ENCODE results near the gene LY9.
A peak's percentile ranks its signal among the peaks of the same experiment; 100 is the strongest.

LY9 gene

GRCh38 chr1:160853014-160853413, 57.0 kb downstream of the LY9 start:
- no peak overlapping the region for H3K27ac ChIP-seq
- H3K9ac ChIP-seq = no peak overlapping the region
- H3K36me3 ChIP-seq (ENCODE audit: insufficient read depth) = no peaks in the 10 kb centered on the region
- no peak for TF ChIP-seq CTCF (conservative IDR thresholded peaks at IDR 0.05; ENCODE audit: low read depth, low read length)
- H3K79me2 ChIP-seq (ENCODE audit: insufficient read depth, low read depth) = no peaks in the 10 kb centered on the region
- H3K4me1 ChIP-seq (ENCODE audit: low read depth, poor library complexity, severe bottlenecking) = no peaks in the 10 kb centered on the region
- H3K4me2 ChIP-seq = no peak overlapping the region
- H4K20me1 ChIP-seq (ENCODE audit: insufficient read depth) = no peaks in the 10 kb centered on the region
- no peak overlapping the region for H2AFZ ChIP-seq (ENCODE audit: low read depth)
- H3K27me3 ChIP-seq (ENCODE audit: insufficient read depth, low read depth) = no peaks in the 10 kb centered on the region
- H3K4me3 ChIP-seq (IDR thresholded peaks at IDR 0.05; ENCODE audit: insufficient read depth, low read depth, low read length) = no peak overlapping the region

DNA sequence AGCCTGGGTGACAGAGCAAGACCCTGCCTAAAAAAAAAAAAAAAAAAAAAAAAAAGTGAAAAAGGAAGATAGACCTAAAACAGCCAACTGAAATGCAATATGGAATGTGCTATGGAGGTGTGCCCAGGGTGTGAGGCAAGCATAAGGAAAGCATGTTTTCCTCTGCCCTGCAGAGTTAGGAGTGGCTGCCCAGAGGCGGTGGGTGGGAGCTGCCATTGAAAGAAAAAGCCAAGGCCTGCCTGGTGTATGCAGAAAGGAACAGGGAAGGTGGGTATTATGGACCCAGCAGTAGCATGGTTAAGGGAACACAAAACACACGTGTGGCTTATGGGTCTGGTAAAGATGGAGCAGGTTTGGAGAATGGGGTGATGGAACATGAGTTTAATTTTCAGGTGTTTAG, 57.8 kb downstream of the LY9 start:
- H2AFZ ChIP-seq (ENCODE audit: low read depth) = no peak overlapping the region
- H3K4me3 ChIP-seq (IDR thresholded peaks at IDR 0.05; ENCODE audit: insufficient read depth, low read depth, low read length) = no peak overlapping the region
- no peak overlapping the region for H3K27ac ChIP-seq
- H3K4me2 ChIP-seq = no peak overlapping the region
- H3K4me1 ChIP-seq (ENCODE audit: low read depth, poor library complexity, severe bottlenecking) = no peaks in the 10 kb centered on the region
- no peaks in the 10 kb centered on the region for H4K20me1 ChIP-seq (ENCODE audit: insufficient read depth)
- H3K79me2 ChIP-seq (ENCODE audit: insufficient read depth, low read depth) = no peaks in the 10 kb centered on the region
- no peak for TF ChIP-seq CTCF (conservative IDR thresholded peaks at IDR 0.05; ENCODE audit: low read depth, low read length)
- no peak overlapping the region for H3K9ac ChIP-seq
- H3K36me3 ChIP-seq (ENCODE audit: insufficient read depth) = no peaks in the 10 kb centered on the region
- no peaks in the 10 kb centered on the region for H3K27me3 ChIP-seq (ENCODE audit: insufficient read depth, low read depth)

- peak overlapping the region; percentile 2; the same call in 1 of the 2 replicates for H2AFZ ChIP-seq (ENCODE audit: low read depth)
- TF ChIP-seq CTCF (conservative IDR thresholded peaks at IDR 0.05; ENCODE audit: low read depth, low read length) = no peak
These were observed 59.4 kb downstream of the LY9 start for GRCh38 chr1:160855181-160855981.

GRCh38 chr1:160858097-160858496, 62.1 kb downstream of the LY9 start:
- no peaks in the 10 kb centered on the region for H4K20me1 ChIP-seq (ENCODE audit: insufficient read depth)
- H3K27me3 ChIP-seq (ENCODE audit: insufficient read depth, low read depth) = no peaks in the 10 kb centered on the region
- no peak overlapping the region for H2AFZ ChIP-seq (ENCODE audit: low read depth)
- no peaks in the 10 kb centered on the region for H3K79me2 ChIP-seq (ENCODE audit: insufficient read depth, low read depth)
- H3K27ac ChIP-seq = no peak overlapping the region
- no peak overlapping the region for H3K4me2 ChIP-seq
- no peak for TF ChIP-seq CTCF (conservative IDR thresholded peaks at IDR 0.05; ENCODE audit: low read depth, low read length)
- no peaks in the 10 kb centered on the region for H3K4me1 ChIP-seq (ENCODE audit: low read depth, poor library complexity, severe bottlenecking)
- no peak overlapping the region for H3K4me3 ChIP-seq (IDR thresholded peaks at IDR 0.05; ENCODE audit: insufficient read depth, low read depth, low read length)
- H3K36me3 ChIP-seq (ENCODE audit: insufficient read depth) = no peaks in the 10 kb centered on the region
- no peak overlapping the region for H3K9ac ChIP-seq

More at GRCh38 chr1:160855181-160855981, 59.4 kb downstream of the LY9 start:
- H3K27me3 ChIP-seq (ENCODE audit: insufficient read depth, low read depth) = no peaks in the 10 kb centered on the region
- H3K4me1 ChIP-seq (ENCODE audit: low read depth, poor library complexity, severe bottlenecking) = no peaks in the 10 kb centered on the region
- H3K36me3 ChIP-seq (ENCODE audit: insufficient read depth) = no peaks in the 10 kb centered on the region
- H4K20me1 ChIP-seq (ENCODE audit: insufficient read depth) = no peaks in the 10 kb centered on the region
- no peaks in the 10 kb centered on the region for H3K79me2 ChIP-seq (ENCODE audit: insufficient read depth, low read depth)
- H3K4me2 ChIP-seq = no peak overlapping the region
- no peak overlapping the region for H3K9ac ChIP-seq
- no peak overlapping the region for H3K4me3 ChIP-seq (IDR thresholded peaks at IDR 0.05; ENCODE audit: insufficient read depth, low read depth, low read length)
- no peak overlapping the region for H3K27ac ChIP-seq
